Fibroblast of skin of scalp (primary cell): ENCODE results near the gene VAV2. TPM values are rescaled to one million over a fixed set of nuclear protein-coding genes. Genes with fewer than 3 reads are reported as not detected.

ENCODE experiments used
- DNase-seq: peaks from one replicate; pipeline ENCODE4 v3.0.0-alpha.2; 2013
- polyA plus RNA-seq, 2 experiments: library from polyadenylated mRNA; unstranded; fragments of 120-200 nt; gene quantifications; one replicate each; pipeline ENCODE4 v1.2.1, GENCODE V29; 2013; ENCODE audit not compliant: insufficient read length in 2 of 2

Gene VAV2
- 11.1 TPM for polyA plus RNA-seq (2013, experiment 1 of 2; ENCODE audit: insufficient read length)
- 11.2 TPM for polyA plus RNA-seq (2013, experiment 2 of 2; ENCODE audit: insufficient read length)

GRCh38 chr9:133991964-133992779 lies at the start of gene VAV2:
Gene VAV2, minus strand, starts transcription at chr9:133992324. Its CDS starts 46 bp downstream, at chr9:133992278.
- peak; percentile 67 for DNase-seq

GRCh38 chr9:134041649-134041962 lies 49.5 kb upstream of the VAV2 start:
- no peak for DNase-seq

- no peak for DNase-seq
Observed at GRCh38 chr9:134040781-134041648, 48.9 kb upstream of the VAV2 start.

- DNase-seq, result no peak
Observed at GRCh38 chr9:134040176-134040565, 48.0 kb upstream of the VAV2 start.

GRCh38 chr9:134039386-134040175 lies 47.5 kb upstream of the VAV2 start:
- no peak for DNase-seq

GRCh38 chr9:134037641-134038040 lies 45.5 kb upstream of the VAV2 start:
- no peak for DNase-seq

- DNase-seq, result no peak
Observed at GRCh38 chr9:134036130-134036529, 44.0 kb upstream of the VAV2 start.

GRCh38 chr9:134035041-134036039 lies 43.2 kb upstream of the VAV2 start:
- no peak for DNase-seq

- DNase-seq, result no peak
Observed at GRCh38 chr9:134034215-134035040, 42.3 kb upstream of the VAV2 start.

GRCh38 chr9:134033516-134034214 lies 41.5 kb upstream of the VAV2 start:
- no peak for DNase-seq

- DNase-seq, result no peak
Observed at GRCh38 chr9:134032456-134033222, 40.5 kb upstream of the VAV2 start.

GRCh38 chr9:134031783-134032182 lies 39.7 kb upstream of the VAV2 start:
- no peak for DNase-seq

- DNase-seq, result no peak
Observed at GRCh38 chr9:134030821-134031470, 38.8 kb upstream of the VAV2 start.

GRCh38 chr9:134029248-134030226 lies 37.4 kb upstream of the VAV2 start:
- no peak for DNase-seq

- no peak for DNase-seq
Observed at GRCh38 chr9:134028575-134029247, 36.6 kb upstream of the VAV2 start.

- DNase-seq, result no peak
Observed at GRCh38 chr9:134028076-134028475, 36.0 kb upstream of the VAV2 start.

- no peak for DNase-seq
Observed at GRCh38 chr9:134027561-134027960, 35.4 kb upstream of the VAV2 start.
